ENCODE measurements around the gene TSHZ2.

The TSHZ2 gene

DNA sequence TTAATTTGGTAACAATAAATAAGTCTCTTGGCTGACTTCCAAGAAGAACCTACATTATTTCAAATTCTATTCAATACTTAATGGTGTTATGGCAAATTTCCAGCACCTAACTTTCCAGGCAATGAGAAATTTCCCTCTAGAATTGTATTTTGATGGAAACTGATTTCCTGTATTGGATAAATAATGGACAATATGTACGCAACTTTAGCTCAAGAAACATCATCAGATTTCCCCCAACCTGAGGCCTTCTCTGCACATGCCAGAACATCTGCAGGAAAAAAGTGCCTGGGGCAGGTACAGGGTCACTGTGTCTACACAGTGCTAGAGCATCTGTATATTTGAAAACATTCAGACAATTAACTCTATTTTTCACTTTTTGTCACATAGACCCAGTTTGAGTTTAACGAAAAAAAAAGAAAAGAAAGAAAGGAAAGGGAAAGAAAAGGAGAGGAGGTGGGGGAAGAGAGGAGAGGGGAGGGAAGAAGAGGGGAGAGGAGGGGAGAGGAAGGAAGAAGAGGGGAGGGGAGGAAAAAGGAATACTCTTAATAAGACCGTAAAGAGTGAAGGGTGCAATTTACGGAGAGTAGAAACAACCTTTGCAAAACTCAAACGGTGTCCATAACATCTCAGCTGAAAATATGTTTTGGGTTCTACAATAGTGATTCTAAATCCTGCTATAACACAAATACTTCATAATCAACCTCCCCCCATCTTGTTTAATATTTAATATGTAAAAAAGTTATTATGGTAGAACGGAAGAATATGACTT, 130.0 kb downstream of the TSHZ2 start:
- peaks cover 0 to 18% (median 15%) of the 10 kb centered on the region in 5 donors for H3K4me1 ChIP-seq (ENCODE audit: control insufficient read depth in 5 of 5, insufficient read depth in 5 of 5, low read length in 5 of 5)
- H3K9ac ChIP-seq (ENCODE audit: low read length in 5 of 5): no peak overlapping the region
- H3K9me3 ChIP-seq (ENCODE audit: control insufficient read depth in 5 of 5, low read length in 5 of 5): no peaks in the 10 kb centered on the region
- no peak overlapping the region for H3K4me3 ChIP-seq (ENCODE audit: low read depth in 1 of 5, low read length in 5 of 5)
- no peaks in the 10 kb centered on the region for H3K36me3 ChIP-seq (ENCODE audit: control insufficient read depth in 5 of 5, insufficient read depth in 5 of 5, low read length in 5 of 5)
- no peak overlapping the region for H3K27ac ChIP-seq (ENCODE audit: low read depth, low read length)
- H3K27me3 ChIP-seq (ENCODE audit: control insufficient read depth in 5 of 5, insufficient read depth in 4 of 5, low read length in 5 of 5): no peaks in the 10 kb centered on the region

DNA sequence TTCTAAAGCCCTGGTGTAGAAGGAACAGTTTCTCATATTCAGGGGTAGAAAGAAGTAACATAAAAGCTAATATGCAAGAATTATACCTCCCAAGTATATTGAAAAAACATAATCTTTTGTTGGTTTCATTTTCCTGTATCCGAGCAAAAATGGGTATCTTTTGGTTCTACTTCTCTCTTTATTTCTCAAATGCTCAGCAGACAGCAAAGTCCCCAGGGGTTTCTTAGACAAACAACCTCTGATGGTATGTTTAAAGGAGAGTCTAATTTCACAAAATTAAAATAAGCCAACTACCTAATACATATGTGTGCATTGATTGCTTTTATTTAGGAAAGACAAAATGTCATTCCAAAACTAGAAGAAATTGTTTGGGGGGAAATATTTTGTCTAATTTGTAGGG, 131.0 kb downstream of the TSHZ2 start:
- H3K4me3 ChIP-seq (ENCODE audit: low read depth in 1 of 5, low read length in 5 of 5): no peak overlapping the region
- H3K9ac ChIP-seq (ENCODE audit: low read length in 5 of 5): no peak overlapping the region
- H3K36me3 ChIP-seq (ENCODE audit: control insufficient read depth in 5 of 5, insufficient read depth in 5 of 5, low read length in 5 of 5): no peaks in the 10 kb centered on the region
- no peak overlapping the region for H3K27ac ChIP-seq (ENCODE audit: low read depth, low read length)
- peaks cover 0 to 21% (median 9%) of the 10 kb centered on the region in 5 donors for H3K4me1 ChIP-seq (ENCODE audit: control insufficient read depth in 5 of 5, insufficient read depth in 5 of 5, low read length in 5 of 5)
- no peaks in the 10 kb centered on the region for H3K27me3 ChIP-seq (ENCODE audit: control insufficient read depth in 5 of 5, insufficient read depth in 4 of 5, low read length in 5 of 5)
- no peaks in the 10 kb centered on the region for H3K9me3 ChIP-seq (ENCODE audit: control insufficient read depth in 5 of 5, low read length in 5 of 5)

DNA sequence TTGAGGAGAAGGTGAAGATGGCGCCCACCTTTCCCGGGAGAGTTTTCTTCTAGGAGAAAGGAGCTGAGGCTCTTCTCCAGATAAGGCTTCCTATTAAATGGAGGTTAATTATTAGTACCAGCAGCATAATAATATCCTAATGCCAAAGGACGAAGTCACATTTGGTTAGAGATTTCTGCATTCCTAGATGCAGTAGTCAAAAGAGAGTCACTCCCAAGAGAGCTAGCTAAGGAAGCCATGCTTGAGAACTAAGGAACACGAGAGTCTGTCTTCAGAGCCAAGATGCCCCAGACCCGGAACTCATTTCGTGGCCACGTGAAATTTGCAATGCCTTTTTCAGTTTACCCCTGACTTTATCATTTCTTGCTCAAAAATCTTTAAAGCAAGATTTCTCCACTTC, 132.7 kb downstream of the TSHZ2 start:
- Histone ChIP-seq H3K27me3 (ENCODE audit: control insufficient read depth in 5 of 5, insufficient read depth in 4 of 5, low read length in 5 of 5) (no peaks in the 10 kb centered on the region), H3K9me3 (ENCODE audit: control insufficient read depth in 5 of 5, low read length in 5 of 5) (no peaks in the 10 kb centered on the region), H3K9ac (ENCODE audit: low read length in 5 of 5) (no peak overlapping the region), H3K36me3 (ENCODE audit: control insufficient read depth in 5 of 5, insufficient read depth in 5 of 5, low read length in 5 of 5) (no peaks in the 10 kb centered on the region), H3K4me1 (ENCODE audit: control insufficient read depth in 5 of 5, insufficient read depth in 5 of 5, low read length in 5 of 5) (peaks cover 0 to 19% (median 9%) of the 10 kb centered on the region in 5 donors), H3K27ac (ENCODE audit: low read depth, low read length) (no peak overlapping the region), H3K4me3 (ENCODE audit: low read depth in 1 of 5, low read length in 5 of 5) (no peak overlapping the region)

DNA sequence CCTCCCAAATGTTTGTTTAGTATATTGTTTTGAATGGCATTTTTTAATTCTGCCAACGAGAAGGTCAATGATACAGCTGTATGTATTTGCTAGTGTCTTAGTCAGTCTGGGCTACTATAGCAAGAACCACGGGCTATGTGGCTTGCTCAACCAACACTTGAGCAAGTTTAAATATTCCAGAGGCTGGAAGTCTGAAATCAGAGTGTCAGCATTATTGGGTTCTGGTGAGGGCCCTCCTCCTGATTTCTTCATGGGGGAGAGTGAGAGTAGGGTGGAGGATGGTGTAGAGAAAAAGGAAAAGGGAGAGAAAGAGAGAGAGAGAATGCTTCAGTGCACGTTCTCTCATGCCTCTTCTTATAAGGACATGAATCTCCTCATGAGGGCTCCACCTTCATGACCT, 144.6 kb downstream of the TSHZ2 start:
- H3K36me3 ChIP-seq (ENCODE audit: control insufficient read depth in 5 of 5, insufficient read depth in 5 of 5, low read length in 5 of 5): no peaks in the 10 kb centered on the region
- H3K27ac ChIP-seq (ENCODE audit: low read depth, low read length): no peak overlapping the region
- no peaks in the 10 kb centered on the region for H3K27me3 ChIP-seq (ENCODE audit: control insufficient read depth in 5 of 5, insufficient read depth in 4 of 5, low read length in 5 of 5)
- no peaks in the 10 kb centered on the region for H3K9me3 ChIP-seq (ENCODE audit: control insufficient read depth in 5 of 5, low read length in 5 of 5)
- H3K9ac ChIP-seq (ENCODE audit: low read length in 5 of 5): no peak overlapping the region
- no peak overlapping the region for H3K4me3 ChIP-seq (ENCODE audit: low read depth in 1 of 5, low read length in 5 of 5)
- H3K4me1 ChIP-seq (ENCODE audit: control insufficient read depth in 5 of 5, insufficient read depth in 5 of 5, low read length in 5 of 5): peaks cover 0 to 10% (median 6%) of the 10 kb centered on the region in 5 donors

- no peak overlapping the region for H3K27ac ChIP-seq (ENCODE audit: low read depth, low read length)
- no peak overlapping the region for H3K9ac ChIP-seq (ENCODE audit: low read length in 5 of 5)
- no peak overlapping the region for H3K4me3 ChIP-seq (ENCODE audit: low read depth in 1 of 5, low read length in 5 of 5)
- H3K9me3 ChIP-seq (ENCODE audit: control insufficient read depth in 5 of 5, low read length in 5 of 5): no peaks in the 10 kb centered on the region
- no peaks in the 10 kb centered on the region for H3K27me3 ChIP-seq (ENCODE audit: control insufficient read depth in 5 of 5, insufficient read depth in 4 of 5, low read length in 5 of 5)
- peaks cover 0 to 15% (median 8%) of the 10 kb centered on the region in 5 donors for H3K4me1 ChIP-seq (ENCODE audit: control insufficient read depth in 5 of 5, insufficient read depth in 5 of 5, low read length in 5 of 5)
- H3K36me3 ChIP-seq (ENCODE audit: control insufficient read depth in 5 of 5, insufficient read depth in 5 of 5, low read length in 5 of 5): no peaks in the 10 kb centered on the region
Observed at GRCh38 chr20:53122853-53123252, 150.7 kb downstream of the TSHZ2 start.

- no peaks in the 10 kb centered on the region for H3K36me3 ChIP-seq (ENCODE audit: control insufficient read depth in 5 of 5, insufficient read depth in 5 of 5, low read length in 5 of 5)
Observed at GRCh38 chr20:53124075-53124551, 152.0 kb downstream of the TSHZ2 start.

DNA sequence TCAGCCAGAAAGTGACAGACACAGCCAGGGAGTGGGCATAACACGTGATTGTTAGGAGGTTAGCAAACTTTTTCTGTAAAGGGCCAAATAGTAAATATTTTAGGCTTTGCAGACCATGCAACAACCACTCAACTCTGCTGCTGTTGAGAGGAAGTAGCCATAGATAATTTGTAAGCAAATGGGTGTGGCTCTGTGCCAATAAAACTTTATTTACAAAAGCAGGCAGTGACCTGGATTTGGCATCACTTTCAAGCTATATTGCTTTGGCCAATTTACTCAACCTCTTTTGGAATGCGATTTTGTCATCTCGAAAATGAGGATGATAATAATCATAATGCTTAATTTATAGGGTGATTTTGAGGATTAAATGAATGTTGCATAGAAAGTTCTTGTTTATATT, 152.6 kb downstream of the TSHZ2 start:
- Histone ChIP-seq H3K27ac (ENCODE audit: low read depth, low read length) (peak overlapping the region; percentile 42), H3K4me3 (ENCODE audit: low read depth in 1 of 5, low read length in 5 of 5) (no peak overlapping the region)

More at GRCh38 chr20:53124075-53124551, 152.0 kb downstream of the TSHZ2 start:
- no peak overlapping the region for H3K4me3 ChIP-seq (ENCODE audit: low read depth in 1 of 5, low read length in 5 of 5)
- H3K27me3 ChIP-seq (ENCODE audit: control insufficient read depth in 5 of 5, insufficient read depth in 4 of 5, low read length in 5 of 5): no peaks in the 10 kb centered on the region
- H3K27ac ChIP-seq (ENCODE audit: low read depth, low read length): peak overlapping the region; percentile 38
- no peak overlapping the region for H3K9ac ChIP-seq (ENCODE audit: low read length in 5 of 5)
- H3K9me3 ChIP-seq (ENCODE audit: control insufficient read depth in 5 of 5, low read length in 5 of 5): no peaks in the 10 kb centered on the region
- H3K4me1 ChIP-seq (ENCODE audit: control insufficient read depth in 5 of 5, insufficient read depth in 5 of 5, low read length in 5 of 5): peaks cover 0 to 15% (median 8%) of the 10 kb centered on the region in 5 donors

GRCh38 chr20:53126185-53126584, 154.0 kb downstream of the TSHZ2 start:
- Histone ChIP-seq H3K4me1 (ENCODE audit: control insufficient read depth in 5 of 5, insufficient read depth in 5 of 5, low read length in 5 of 5) (peaks cover 0 to 15% (median 7%) of the 10 kb centered on the region in 5 donors), H3K27me3 (ENCODE audit: control insufficient read depth in 5 of 5, insufficient read depth in 4 of 5, low read length in 5 of 5) (no peaks in the 10 kb centered on the region), H3K4me3 (ENCODE audit: low read depth in 1 of 5, low read length in 5 of 5) (no peak overlapping the region), H3K36me3 (ENCODE audit: control insufficient read depth in 5 of 5, insufficient read depth in 5 of 5, low read length in 5 of 5) (no peaks in the 10 kb centered on the region), H3K9ac (ENCODE audit: low read length in 5 of 5) (no peak overlapping the region), H3K9me3 (ENCODE audit: control insufficient read depth in 5 of 5, low read length in 5 of 5) (no peaks in the 10 kb centered on the region), H3K27ac (ENCODE audit: low read depth, low read length) (no peak overlapping the region)

More for the DNA sequence above, 152.6 kb downstream of the TSHZ2 start:
- peaks cover 0 to 15% (median 8%) of the 10 kb centered on the region in 5 donors for H3K4me1 ChIP-seq (ENCODE audit: control insufficient read depth in 5 of 5, insufficient read depth in 5 of 5, low read length in 5 of 5)
- no peaks in the 10 kb centered on the region for H3K9me3 ChIP-seq (ENCODE audit: control insufficient read depth in 5 of 5, low read length in 5 of 5)
- H3K36me3 ChIP-seq (ENCODE audit: control insufficient read depth in 5 of 5, insufficient read depth in 5 of 5, low read length in 5 of 5): no peaks in the 10 kb centered on the region
- H3K27me3 ChIP-seq (ENCODE audit: control insufficient read depth in 5 of 5, insufficient read depth in 4 of 5, low read length in 5 of 5): no peaks in the 10 kb centered on the region
- H3K9ac ChIP-seq (ENCODE audit: low read length in 5 of 5): no peak overlapping the region

DNA sequence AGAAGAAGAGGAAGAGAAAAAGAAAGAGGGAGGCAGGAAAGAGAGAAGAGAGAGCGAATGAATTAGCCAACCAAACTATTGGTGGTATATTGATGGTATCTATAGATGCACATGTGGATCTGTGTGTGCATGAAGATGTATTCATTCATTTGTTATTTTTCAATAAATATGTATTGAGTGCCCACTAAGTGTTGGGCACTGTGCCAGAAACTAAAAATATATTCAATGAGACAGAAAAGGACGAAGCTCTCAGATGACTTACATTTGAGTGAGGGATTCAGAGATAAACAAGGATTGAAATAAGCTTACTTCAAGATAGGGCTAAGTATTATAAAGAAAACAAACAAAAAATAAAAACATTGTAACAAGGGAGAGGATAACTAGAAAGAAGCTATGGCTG, 154.9 kb downstream of the TSHZ2 start:
- no peaks in the 10 kb centered on the region for H3K36me3 ChIP-seq (ENCODE audit: control insufficient read depth in 5 of 5, insufficient read depth in 5 of 5, low read length in 5 of 5)
- H3K9me3 ChIP-seq (ENCODE audit: control insufficient read depth in 5 of 5, low read length in 5 of 5): no peaks in the 10 kb centered on the region
- no peak overlapping the region for H3K9ac ChIP-seq (ENCODE audit: low read length in 5 of 5)
- H3K27me3 ChIP-seq (ENCODE audit: control insufficient read depth in 5 of 5, insufficient read depth in 4 of 5, low read length in 5 of 5): no peaks in the 10 kb centered on the region
- H3K4me3 ChIP-seq (ENCODE audit: low read depth in 1 of 5, low read length in 5 of 5): no peak overlapping the region
- H3K27ac ChIP-seq (ENCODE audit: low read depth, low read length): no peak overlapping the region
- peaks cover 0 to 15% (median 7%) of the 10 kb centered on the region in 5 donors for H3K4me1 ChIP-seq (ENCODE audit: control insufficient read depth in 5 of 5, insufficient read depth in 5 of 5, low read length in 5 of 5)

DNA sequence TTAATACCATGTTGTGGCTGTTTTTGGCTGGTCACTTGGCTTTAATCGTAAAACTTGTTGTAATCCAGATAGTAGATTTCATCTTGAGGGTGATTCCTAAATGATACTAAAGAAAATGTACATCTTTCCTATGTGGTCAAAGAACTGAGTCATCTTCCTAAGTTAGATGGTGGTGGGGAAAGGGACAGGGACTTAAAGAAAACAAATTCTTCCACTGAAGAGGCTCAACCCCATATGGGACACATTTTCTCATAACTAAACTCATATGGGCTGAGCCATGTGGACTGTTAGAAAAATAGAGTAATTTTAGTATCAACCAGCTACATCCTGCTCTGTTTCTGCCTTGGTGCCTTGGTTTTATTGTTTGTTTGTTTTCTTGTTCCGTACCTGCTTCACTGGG, 155.8 kb downstream of the TSHZ2 start:
- Histone ChIP-seq H3K27ac (ENCODE audit: low read depth, low read length) (no peak overlapping the region), H3K4me3 (ENCODE audit: low read depth in 1 of 5, low read length in 5 of 5) (no peak overlapping the region)

More for the DNA sequence above, 155.8 kb downstream of the TSHZ2 start:
- no peaks in the 10 kb centered on the region for H3K27me3 ChIP-seq (ENCODE audit: control insufficient read depth in 5 of 5, insufficient read depth in 4 of 5, low read length in 5 of 5)
- H3K9ac ChIP-seq (ENCODE audit: low read length in 5 of 5): no peak overlapping the region
- H3K9me3 ChIP-seq (ENCODE audit: control insufficient read depth in 5 of 5, low read length in 5 of 5): no peaks in the 10 kb centered on the region
- no peaks in the 10 kb centered on the region for H3K36me3 ChIP-seq (ENCODE audit: control insufficient read depth in 5 of 5, insufficient read depth in 5 of 5, low read length in 5 of 5)
- H3K4me1 ChIP-seq (ENCODE audit: control insufficient read depth in 5 of 5, insufficient read depth in 5 of 5, low read length in 5 of 5): peaks cover 0 to 15% (median 7%) of the 10 kb centered on the region in 5 donors
